Tibial nerve (tissue), 4 donors: Measurements from ENCODE around the gene LPAR6. TPM values are rescaled to one million over a fixed set of nuclear protein-coding genes. Genes with fewer than 3 reads are reported as not detected.

Source experiments
- DNase-seq, 2 donors: peaks; one replicate each; pipeline ENCODE4 v3.0.0-alpha.2; 2019; ENCODE audit warnings: low spot score in 2 of 2
- H3K27ac ChIP-seq, 4 donors: fragments of 200-600 bp; sonication (generic) in 3 of 4; one replicate each; pipeline ENCODE4 v1.5.1; 2017 to 2019; ENCODE audit warnings: mild to moderate bottlenecking in 1 of 4
- H3K27me3 ChIP-seq, 2 donors: fragments of 200-600 bp; sonication (generic) in 1 of 2; one replicate each; pipeline versions ENCODE4 v1.5.1 to v1.6.0; 2017 to 2019
- H3K36me3 ChIP-seq, 3 donors: fragments of 200-600 bp; sonication (generic); one replicate each; pipeline ENCODE4 v1.5.1; 2018 to 2019
- H3K4me1 ChIP-seq, 4 donors: fragments of 200-600 bp; sonication (generic) in 3 of 4; one replicate each; pipeline ENCODE4 v1.5.1; 2017 to 2019
- H3K4me3 ChIP-seq, 4 donors: fragments of 200-600 bp; sonication (generic) in 3 of 4; one replicate each; pipeline ENCODE4 v1.5.1; 2017 to 2019; ENCODE audit warnings: mild to moderate bottlenecking in 1 of 4, moderate library complexity in 1 of 4
- H3K9me3 ChIP-seq, 4 donors: fragments of 200-600 bp; sonication (generic) in 3 of 4; one replicate each; pipeline ENCODE4 v1.5.1; 2017 to 2019
- CTCF ChIP-seq, 5 experiments: fragments of 200-600 bp in 3 of 5; fragments of 450-650 bp in 2 of 5; sonication (generic) in 3 of 5; IDR thresholded peaks; one replicate each; pipeline ENCODE4 v1.5.1; 2016 to 2019; ENCODE audit warnings: antibody characterized with exemption in 5 of 5, mild to moderate bottlenecking in 3 of 5, moderate library complexity in 2 of 5
- EP300 ChIP-seq, 2 donors: sonication (generic); formaldehyde crosslinking; IDR thresholded peaks; one replicate each; pipeline ENCODE4 v1.6.1; 2017; ENCODE audit warnings: antibody characterized with exemption in 2 of 2, mild to moderate bottlenecking in 1 of 2
- POLR2A ChIP-seq, 2 donors: fragments of 450-650 bp; IDR thresholded peaks; one replicate each; pipeline ENCODE4 v1.6.1; 2017; ENCODE audit warnings: antibody characterized with exemption in 2 of 2, mild to moderate bottlenecking in 2 of 2, moderate library complexity in 2 of 2
- WGBS, 2 donors: methylation state at CpG; one replicate each; pipeline ENCODE4 v1.1.5; 2018; 5-methylcytosine and 5-hydroxymethylcytosine counted together
- small RNA-seq: library from RNA; depleted of rRNA; stranded (forward); fragments of <200 nt; gene quantifications from one replicate; pipeline ENCODE3, GENCODE V24; 2016
- total RNA-seq, 4 donors: library from RNA; depleted of rRNA; stranded (reverse); fragments of >200 nt; gene quantifications; one replicate each; pipeline ENCODE4 v1.1.0, GENCODE V29; 2016

The LPAR6 gene
- total RNA-seq, 4 donors from 2014 or later, result 19.9 to 28.6 (median 23.6) TPM

GRCh38 chr13:48377857-48378256 lies 35.1 kb downstream of the LPAR6 start:
- H3K27me3 ChIP-seq, result no peaks in the 10 kb centered on the region
- H3K36me3 ChIP-seq, result peaks cover 0 to 74% (median 5%) of the 10 kb centered on the region in 3 donors
- H3K4me1 ChIP-seq, result no peaks in the 10 kb centered on the region
- DNase-seq, result no peak
- no peak overlapping the region for H3K27ac ChIP-seq
- TF ChIP-seq CTCF (IDR thresholded peaks at IDR 0.05), result no peak
- TF ChIP-seq POLR2A (IDR thresholded peaks at IDR 0.05), result no peak
- TF ChIP-seq EP300 (IDR thresholded peaks at IDR 0.05), result no peak
- WGBS, 2 donors, result 92 to 97% methylated on average over 2 of the region's 2 CpGs
- H3K4me3 ChIP-seq, result no peak overlapping the region
- H3K9me3 ChIP-seq, result no peaks in the 10 kb centered on the region

- 56% methylated on average over 2 of the region's 2 CpGs for WGBS, 2 donors
- Histone ChIP-seq H3K27ac (no peak overlapping the region), H3K36me3 (peaks cover 0 to 47% (median 0%) of the 10 kb centered on the region in 3 donors), H3K9me3 (no peaks in the 10 kb centered on the region), H3K4me3 (no peak overlapping the region), H3K27me3 (no peaks in the 10 kb centered on the region), H3K4me1 (no peaks in the 10 kb centered on the region)
- TF ChIP-seq EP300 (IDR thresholded peaks at IDR 0.05), result no peak
- no peak for TF ChIP-seq POLR2A (IDR thresholded peaks at IDR 0.05)
- TF ChIP-seq CTCF (IDR thresholded peaks at IDR 0.05), result no peak
- DNase-seq, result no peak
Observed at GRCh38 chr13:48370815-48371214, 42.1 kb downstream of the LPAR6 start.

GRCh38 chr13:48369988-48370387 lies 42.9 kb downstream of the LPAR6 start:
- H3K36me3 ChIP-seq, result peaks cover 0 to 47% (median 0%) of the 10 kb centered on the region in 3 donors
- no peaks in the 10 kb centered on the region for H3K4me1 ChIP-seq
- H3K27ac ChIP-seq, result no peak overlapping the region
- H3K9me3 ChIP-seq, result no peaks in the 10 kb centered on the region
- no peak overlapping the region for H3K4me3 ChIP-seq
- WGBS, 2 donors, result 77 to 88% methylated on average over 1 of the region's 1 CpG
- TF ChIP-seq EP300 (IDR thresholded peaks at IDR 0.05) (no peak), CTCF (IDR thresholded peaks at IDR 0.05) (no peak), POLR2A (IDR thresholded peaks at IDR 0.05) (no peak)
- no peak for DNase-seq
- H3K27me3 ChIP-seq, result no peaks in the 10 kb centered on the region

Small RNAs within 50 kb of the gene (small RNA-seq; reads per million reads assigned to genes)
- not detected for gene RF00017

Other genes with a start within 250 kb of the LPAR6 start
- 100 to 1,000 TPM; 476 to 770 (median 612) TPM for gene ITM2B, start 179.9 kb downstream of the LPAR6 start, total RNA-seq
- gene RB1, start 109.4 kb downstream of the LPAR6 start, total RNA-seq, result 10 to 100 TPM; 31.0 to 59.7 (median 45.1) TPM
- gene RCBTB2, start 120.0 kb upstream of the LPAR6 start, total RNA-seq, result 10 to 100 TPM in 1 of 4 donors, 1 to 10 TPM in 3; 7.0 to 10.6 (median 8.5) TPM
- under 1 TPM in 1 of 4 donors, not detected in 3; 0.22 TPM for gene CYSLTR2, start 240.8 kb upstream of the LPAR6 start, total RNA-seq